Memory B cell (primary cell): ENCODE results near the gene MYO7B.

Experiments used
- ATAC-seq: fragments of 150-1000 bp; cut with Tn5 transposase; 2 replicates; pipeline ENCODE4 v1.10.0; 2021; ENCODE audit warnings: low read depth, mild to moderate bottlenecking, moderate library complexity
- DNase-seq, 2 donors: peaks; one replicate each; pipeline ENCODE4 v3.0.0; 2022; ENCODE audit warnings: low spot score in 2 of 2
- H3K27ac Mint-ChIP-seq: one replicate; pipeline ENCODE4 v1.8.0; 2022; ENCODE audit warnings: mild to moderate bottlenecking, moderate library complexity, mixed read lengths
- H3K27me3 Mint-ChIP-seq: one replicate; pipeline ENCODE4 v1.8.0; 2022; ENCODE audit warnings: mixed read lengths
- H3K36me3 Mint-ChIP-seq: one replicate; pipeline ENCODE4 v1.8.0; 2022; ENCODE audit warnings: mild to moderate bottlenecking, mixed read lengths
- H3K4me1 Mint-ChIP-seq: one replicate; pipeline ENCODE4 v1.8.0; 2022; ENCODE audit warnings: mixed read lengths
- H3K4me3 Mint-ChIP-seq: one replicate; pipeline ENCODE4 v1.8.0; 2022; ENCODE audit warnings: mild to moderate bottlenecking, moderate library complexity, mixed read lengths
- H3K9me3 Mint-ChIP-seq: one replicate; pipeline ENCODE4 v1.8.0; 2022; ENCODE audit warnings: mixed read lengths

The MYO7B gene

DNA sequence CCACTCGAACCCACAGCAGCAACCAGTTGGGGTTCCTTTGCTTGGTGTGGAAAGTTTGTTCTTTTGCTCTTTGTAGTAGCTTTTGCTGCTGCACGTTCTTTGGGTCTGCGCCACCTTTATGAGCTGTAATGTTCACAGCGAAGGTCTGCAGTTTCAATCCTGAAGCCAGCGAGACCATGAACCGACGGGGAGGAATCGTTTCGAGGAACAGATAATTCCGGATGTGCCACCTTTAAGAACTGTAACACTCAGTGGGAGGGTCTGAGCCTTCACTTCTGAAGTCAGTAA lies 124.8 kb downstream of the MYO7B start:
- Mint-ChIP-seq H3K4me1 (peaks cover 12% of the 10 kb centered on the region), H3K27me3 (peaks cover 24% of the 10 kb centered on the region), H3K4me3 (no peak overlapping the region), H3K27ac (no peak overlapping the region), H3K9me3 (no peaks in the 10 kb centered on the region), H3K36me3 (no peaks in the 10 kb centered on the region)
- ATAC-seq (no peak), DNase-seq (no peak)

DNA sequence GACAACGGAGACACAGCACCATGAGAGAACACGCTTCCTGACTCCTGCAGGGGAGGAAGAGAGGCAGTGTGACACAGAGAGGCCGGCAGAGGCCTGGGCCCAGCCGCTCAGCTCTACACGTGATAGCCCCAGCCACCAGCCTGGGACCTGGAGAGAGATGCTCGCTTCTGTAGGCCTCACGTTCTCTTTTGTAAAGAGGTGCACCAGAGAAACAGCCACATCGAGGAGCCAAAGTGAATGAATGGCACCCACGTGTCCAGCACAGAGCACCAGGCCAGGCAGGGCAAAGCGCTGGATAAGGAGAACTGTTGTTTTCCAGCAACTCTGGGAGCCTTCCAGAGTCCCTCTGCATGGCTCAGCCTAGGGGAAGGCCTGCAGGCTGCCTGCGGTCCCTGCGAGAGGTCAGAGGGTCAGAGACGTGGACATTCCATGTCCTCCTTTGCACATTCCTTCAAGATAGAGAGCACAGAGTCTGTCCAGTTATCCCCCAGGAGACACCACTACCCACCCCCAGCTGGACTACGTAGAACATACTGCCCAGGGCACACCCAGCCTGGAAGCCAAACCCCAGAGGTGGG lies 125.7 kb downstream of the MYO7B start:
- H3K9me3 Mint-ChIP-seq = no peaks in the 10 kb centered on the region
- no peak overlapping the region for H3K4me3 Mint-ChIP-seq
- peaks cover 29% of the 10 kb centered on the region for H3K27me3 Mint-ChIP-seq
- ATAC-seq = no peak
- peaks cover 12% of the 10 kb centered on the region for H3K4me1 Mint-ChIP-seq
- DNase-seq = no peak
- H3K27ac Mint-ChIP-seq = no peak overlapping the region
- no peaks in the 10 kb centered on the region for H3K36me3 Mint-ChIP-seq

DNA sequence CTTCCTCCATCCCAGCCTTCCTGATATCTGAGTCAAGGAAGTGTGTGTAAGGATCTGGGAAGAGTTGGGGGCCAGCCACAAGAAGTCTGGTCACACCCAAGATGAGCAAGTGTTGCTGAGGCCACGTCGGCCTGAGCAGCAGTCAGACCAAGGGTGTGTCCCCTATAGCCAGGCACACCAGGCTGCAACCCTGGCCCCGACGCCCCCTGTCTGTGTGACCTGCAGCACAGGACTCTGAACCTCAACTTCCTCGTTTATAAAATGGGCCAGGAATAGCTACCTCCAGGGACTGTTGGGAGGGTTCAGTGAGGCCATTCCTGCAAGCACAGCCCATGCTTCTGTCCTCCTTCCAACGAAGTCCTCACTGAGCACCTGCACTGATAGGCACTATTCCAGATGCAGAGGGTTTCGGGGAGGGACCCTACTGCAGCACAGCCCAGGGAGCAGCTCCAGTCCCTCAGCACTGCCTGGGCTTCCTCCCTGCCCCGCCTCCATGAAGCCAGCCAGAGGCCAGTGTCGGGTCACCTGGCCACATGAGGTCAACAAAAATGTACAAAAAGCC lies 126.5 kb downstream of the MYO7B start:
- Mint-ChIP-seq H3K36me3 (no peaks in the 10 kb centered on the region), H3K4me1 (peaks cover 8% of the 10 kb centered on the region), H3K27me3 (peaks cover 32% of the 10 kb centered on the region), H3K9me3 (no peaks in the 10 kb centered on the region), H3K27ac (no peak overlapping the region), H3K4me3 (no peak overlapping the region)
- ATAC-seq (no peak), DNase-seq (no peak)

DNA sequence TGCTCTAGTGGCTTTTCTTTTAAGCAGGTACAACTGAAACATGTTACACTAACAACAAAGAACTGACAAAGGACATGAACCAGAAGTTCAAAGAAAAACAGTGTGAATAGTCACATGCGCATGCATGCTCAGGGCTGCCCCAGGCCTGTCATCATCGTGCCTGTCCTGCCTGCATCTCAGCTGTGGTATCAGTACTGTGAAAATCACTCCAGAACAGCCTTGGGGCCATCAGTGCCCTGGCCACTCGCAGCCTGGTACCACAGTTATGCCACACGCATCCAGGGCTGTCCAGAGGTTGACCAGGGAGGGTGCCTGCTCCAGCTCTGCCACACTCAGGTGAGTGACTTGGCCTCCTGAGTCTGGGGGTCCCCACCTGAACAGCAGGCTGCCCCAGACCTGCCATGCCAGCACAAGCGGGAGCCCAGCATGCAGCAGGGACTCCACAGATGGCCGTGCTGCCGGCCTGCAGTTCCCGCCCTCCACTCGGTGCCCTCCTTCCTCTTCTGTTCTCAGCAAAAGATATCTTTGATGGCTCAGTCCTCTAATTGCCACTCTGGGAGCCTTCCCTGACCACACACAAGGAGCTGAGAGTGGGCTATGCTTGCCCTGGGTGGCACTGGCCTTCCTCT lies 127.6 kb downstream of the MYO7B start:
- H3K4me3 Mint-ChIP-seq = no peak overlapping the region
- no peak overlapping the region for H3K27ac Mint-ChIP-seq
- DNase-seq = no peak
- H3K27me3 Mint-ChIP-seq = peaks cover 32% of the 10 kb centered on the region
- peaks cover 8% of the 10 kb centered on the region for H3K4me1 Mint-ChIP-seq
- no peak for ATAC-seq
- no peaks in the 10 kb centered on the region for H3K36me3 Mint-ChIP-seq
- H3K9me3 Mint-ChIP-seq = no peaks in the 10 kb centered on the region

DNA sequence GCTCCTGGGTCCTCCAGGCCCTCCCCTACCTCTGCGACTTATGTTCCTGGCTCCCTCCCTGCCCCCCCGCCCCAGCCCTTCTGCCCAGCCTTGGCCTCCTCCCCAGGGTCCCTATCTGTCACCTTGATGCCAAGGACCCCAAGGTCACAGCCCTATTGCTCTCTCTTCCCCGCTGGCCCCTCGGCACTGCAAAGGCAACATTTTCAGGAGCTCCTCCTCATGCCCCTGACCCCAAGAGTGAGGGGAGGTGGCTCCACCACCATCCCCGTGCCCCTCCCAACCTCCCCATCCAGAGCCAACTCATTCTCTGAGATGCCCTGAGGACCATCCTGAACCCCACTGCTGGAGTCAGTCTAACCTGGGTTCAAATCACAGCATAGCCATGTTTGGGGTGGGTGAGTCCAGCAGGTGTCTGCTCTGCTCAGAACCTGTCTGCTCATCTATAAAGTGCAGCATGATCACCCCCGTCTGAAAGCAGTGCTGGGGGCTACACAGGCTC lies 128.1 kb downstream of the MYO7B start:
- Mint-ChIP-seq H3K4me3 (no peak overlapping the region), H3K27me3 (peaks cover 32% of the 10 kb centered on the region), H3K36me3 (no peaks in the 10 kb centered on the region), H3K27ac (no peak overlapping the region), H3K9me3 (no peaks in the 10 kb centered on the region), H3K4me1 (peaks cover 8% of the 10 kb centered on the region)
- no peak for DNase-seq
- no peak for ATAC-seq

DNA sequence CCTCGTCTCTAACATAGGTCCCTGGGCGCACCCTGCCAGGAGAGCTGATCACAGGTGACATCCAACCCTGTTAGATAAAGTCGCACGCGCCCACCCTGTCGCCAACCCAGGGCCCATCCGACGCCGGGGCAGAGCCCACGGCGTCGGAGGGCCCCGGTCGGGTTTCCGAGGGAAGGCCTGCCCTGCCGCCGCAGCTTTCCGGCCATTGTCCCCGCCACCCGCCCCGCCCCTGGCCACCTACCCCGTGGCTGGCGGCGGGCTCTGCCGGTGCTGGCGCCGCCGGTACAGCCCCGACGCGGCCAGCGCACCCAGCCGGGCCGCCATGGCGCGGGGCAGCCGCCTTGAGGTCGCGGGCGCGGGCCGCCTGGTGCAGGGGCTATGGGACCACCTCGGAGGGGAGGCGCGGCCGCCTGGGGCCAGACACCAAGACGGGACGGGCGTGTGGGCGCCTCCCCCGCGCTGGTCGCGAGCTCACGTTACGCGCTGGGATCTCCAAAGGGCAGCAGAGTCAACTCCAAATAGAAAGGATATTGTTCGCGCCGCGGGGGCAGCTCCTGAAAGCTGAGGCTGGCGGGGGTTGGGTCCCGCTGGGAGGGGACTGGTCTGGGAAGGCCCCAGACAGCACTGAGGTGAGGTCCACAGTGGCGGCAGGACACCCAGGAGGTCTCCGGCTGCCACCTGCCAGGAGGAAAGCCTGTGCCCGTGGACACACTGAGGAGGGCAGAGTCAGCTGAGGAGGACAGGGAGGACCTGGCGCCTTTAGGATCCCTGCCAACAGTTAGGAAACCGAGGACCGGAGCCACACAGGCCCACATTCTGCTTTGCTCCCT lies 128.8 kb downstream of the MYO7B start:
- Mint-ChIP-seq H3K4me3 (no peak overlapping the region), H3K4me1 (peaks cover 8% of the 10 kb centered on the region), H3K27ac (no peak overlapping the region), H3K36me3 (no peaks in the 10 kb centered on the region), H3K27me3 (peaks cover 32% of the 10 kb centered on the region), H3K9me3 (no peaks in the 10 kb centered on the region)
- DNase-seq (no peak), ATAC-seq (no peak)

DNA sequence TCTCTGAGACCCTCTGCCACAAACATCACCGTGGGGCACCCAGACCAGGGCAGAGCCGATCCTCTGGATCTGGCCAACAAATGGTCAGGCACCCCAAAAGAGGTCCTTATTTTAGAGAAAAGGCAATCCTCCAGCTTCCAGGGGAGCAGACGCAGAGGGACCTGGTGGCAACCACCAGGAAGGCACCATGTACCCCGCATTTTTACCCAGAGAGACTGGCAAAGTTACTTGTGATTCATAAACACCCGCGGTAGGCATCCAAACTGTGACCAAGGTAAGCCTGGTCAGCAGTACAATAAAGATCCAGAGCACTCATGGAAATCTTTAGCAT lies 129.4 kb downstream of the MYO7B start:
- Mint-ChIP-seq H3K27me3 (peaks cover 32% of the 10 kb centered on the region), H3K36me3 (no peaks in the 10 kb centered on the region), H3K27ac (no peak overlapping the region), H3K4me3 (no peak overlapping the region), H3K9me3 (no peaks in the 10 kb centered on the region), H3K4me1 (peaks cover 6% of the 10 kb centered on the region)
- DNase-seq (no peak), ATAC-seq (no peak)

DNA sequence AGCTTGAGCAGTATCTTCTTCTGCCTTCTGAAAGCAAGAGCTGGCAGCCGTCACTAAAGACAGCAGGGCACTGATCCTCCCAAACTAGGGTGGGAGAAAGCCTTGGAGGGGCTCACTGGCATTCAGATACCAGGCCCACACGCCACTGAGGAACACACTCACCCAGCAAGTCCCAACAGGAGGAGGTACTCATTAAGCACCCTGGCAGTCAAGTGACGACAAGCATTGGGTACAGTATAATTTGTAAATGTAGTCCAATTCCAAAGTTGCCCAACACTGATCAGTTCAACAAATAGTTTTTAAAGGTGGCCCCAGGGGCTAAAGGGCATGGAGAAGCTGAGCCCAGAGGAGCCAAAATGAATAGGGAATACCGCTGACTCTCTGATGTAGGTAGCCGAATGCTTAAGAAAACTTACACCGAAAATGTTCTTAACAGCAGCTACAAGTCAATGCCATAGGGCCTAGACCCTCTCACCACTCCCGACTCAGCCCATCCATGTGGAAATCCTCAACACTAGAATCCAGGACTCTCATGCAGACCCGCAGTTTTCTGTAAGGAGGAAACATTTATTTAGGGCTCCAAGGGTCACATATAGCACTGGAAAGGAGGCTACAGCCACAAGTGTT lies 129.9 kb downstream of the MYO7B start:
- H3K4me1 Mint-ChIP-seq = peaks cover 5% of the 10 kb centered on the region
- no peaks in the 10 kb centered on the region for H3K9me3 Mint-ChIP-seq
- peaks cover 34% of the 10 kb centered on the region for H3K27me3 Mint-ChIP-seq
- no peak overlapping the region for H3K27ac Mint-ChIP-seq
- no peak for ATAC-seq
- H3K36me3 Mint-ChIP-seq = no peaks in the 10 kb centered on the region
- no peak for DNase-seq
- H3K4me3 Mint-ChIP-seq = no peak overlapping the region

DNA sequence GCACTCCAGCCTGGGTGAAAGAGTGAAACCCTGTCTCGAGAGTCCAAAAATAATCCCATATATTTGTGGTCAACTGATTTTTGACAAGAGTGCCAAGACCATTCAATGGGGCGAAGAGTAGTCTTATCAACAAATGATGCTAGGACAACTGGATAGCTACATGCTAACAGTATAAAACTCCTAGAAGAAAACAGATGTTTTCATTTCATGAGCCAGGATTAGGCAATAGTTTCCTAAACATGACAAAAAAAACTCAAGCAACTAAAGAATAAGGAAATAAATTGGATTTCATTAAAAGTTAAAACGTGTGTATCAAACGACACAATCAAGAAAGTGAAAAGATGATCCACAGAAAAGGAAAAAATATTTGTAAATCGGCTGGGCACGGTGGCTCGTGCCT lies 133.6 kb downstream of the MYO7B start:
- H3K27me3 Mint-ChIP-seq = peaks cover 25% of the 10 kb centered on the region

DNA sequence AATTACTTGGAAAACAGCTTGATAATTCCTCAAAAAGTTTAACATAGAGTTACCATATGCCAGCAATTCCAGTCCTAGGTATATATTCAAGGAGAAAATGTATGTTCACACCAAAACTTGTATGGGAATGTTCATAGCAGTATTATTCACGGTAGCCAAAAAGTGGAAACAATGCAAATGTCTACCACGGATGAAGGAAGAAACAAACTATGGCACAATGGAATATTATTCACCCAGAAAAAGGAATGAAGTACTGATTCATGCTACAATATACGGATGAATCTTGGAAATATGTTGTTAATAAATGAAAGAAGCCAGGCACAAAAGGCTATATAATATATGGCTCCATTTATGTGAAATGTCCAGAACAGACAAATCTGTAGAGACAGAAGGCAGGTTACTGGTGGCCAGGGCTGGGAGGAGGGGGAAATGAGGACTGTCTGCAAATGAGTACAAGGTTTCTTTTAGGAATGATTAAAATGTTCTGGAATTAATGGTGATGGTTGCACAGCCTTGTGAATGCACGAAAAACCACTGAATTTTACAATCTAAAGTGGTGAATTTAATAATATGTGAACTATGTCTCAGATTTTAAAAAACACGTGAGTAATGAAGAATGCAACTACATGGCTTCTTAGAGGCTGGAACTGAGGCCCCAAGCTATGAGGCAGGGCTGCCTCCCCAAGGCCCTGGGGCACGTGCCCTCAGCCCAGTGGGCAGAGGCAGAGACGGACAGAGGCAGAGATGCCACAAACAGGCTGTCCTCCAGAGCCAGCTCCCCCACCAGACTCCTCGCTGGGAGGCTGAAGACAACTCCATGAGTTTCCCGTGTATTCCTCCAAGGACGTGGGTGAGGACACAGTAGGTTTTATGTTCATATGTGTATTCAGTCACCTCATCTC lies 134.8 kb downstream of the MYO7B start:
- Mint-ChIP-seq H3K36me3 (no peaks in the 10 kb centered on the region), H3K27ac (no peak overlapping the region), H3K4me3 (no peak overlapping the region), H3K4me1 (peaks cover 6% of the 10 kb centered on the region), H3K27me3 (peaks cover 29% of the 10 kb centered on the region), H3K9me3 (no peaks in the 10 kb centered on the region)
- no peak for ATAC-seq
- no peak for DNase-seq

More for the DNA sequence above, 133.6 kb downstream of the MYO7B start:
- H3K9me3 Mint-ChIP-seq = no peaks in the 10 kb centered on the region
- DNase-seq (no peak), ATAC-seq (no peak)
- no peak overlapping the region for H3K4me3 Mint-ChIP-seq
- H3K36me3 Mint-ChIP-seq = no peaks in the 10 kb centered on the region
- peaks cover 3% of the 10 kb centered on the region for H3K4me1 Mint-ChIP-seq
- no peak overlapping the region for H3K27ac Mint-ChIP-seq

DNA sequence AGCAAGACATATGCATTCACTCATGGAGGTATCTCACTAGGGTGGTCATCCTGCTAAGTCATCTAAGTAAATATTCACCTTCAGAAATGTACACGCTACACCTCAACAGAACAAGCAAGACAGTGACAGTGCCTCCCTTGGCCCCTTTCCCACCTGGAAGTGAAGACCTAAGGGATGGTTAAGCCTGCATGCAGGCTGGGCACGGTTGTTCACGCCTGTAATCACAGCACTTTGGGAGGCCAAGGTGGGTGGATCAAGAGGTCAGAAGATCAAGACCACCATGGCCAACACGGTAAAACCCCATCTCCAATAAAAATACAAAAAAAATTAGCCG lies 135.4 kb downstream of the MYO7B start:
- no peaks in the 10 kb centered on the region for H3K36me3 Mint-ChIP-seq

DNA sequence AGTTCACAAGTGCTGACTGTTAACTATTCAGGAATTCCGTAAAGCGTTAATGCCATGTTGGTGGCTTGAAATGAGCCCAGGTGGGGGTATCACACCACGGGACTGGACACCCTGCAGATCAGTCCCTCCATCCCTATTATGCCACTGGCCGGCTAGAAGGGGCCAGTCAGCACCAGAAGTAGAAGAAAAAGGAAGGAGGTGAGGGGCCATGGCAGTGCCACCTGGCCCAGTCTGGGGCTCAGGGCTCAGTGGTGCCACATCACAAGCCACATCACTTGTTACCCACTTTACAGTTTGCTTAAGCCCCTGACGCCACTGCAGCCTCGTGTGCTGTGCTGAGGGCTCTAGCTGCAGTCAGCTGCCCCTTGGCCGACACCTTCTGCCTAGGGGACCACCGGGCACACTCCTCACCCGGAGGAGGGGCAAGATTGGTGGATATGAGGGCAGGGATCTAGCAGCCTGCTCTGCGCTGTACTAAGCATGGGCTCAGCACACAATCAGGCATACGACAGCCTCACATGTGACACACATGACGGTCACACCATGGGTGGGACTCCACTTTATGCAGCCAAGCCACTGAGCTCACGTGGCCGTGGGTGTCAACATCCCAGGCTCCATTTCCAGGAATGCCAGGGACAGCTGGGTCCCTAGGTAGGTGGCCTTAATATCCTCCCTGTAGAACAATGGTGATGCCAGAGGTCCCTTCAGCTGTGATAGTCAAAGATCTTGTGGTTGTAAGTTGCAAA lies 136.2 kb downstream of the MYO7B start:
- Mint-ChIP-seq H3K4me3 (no peak overlapping the region), H3K27ac (no peak overlapping the region), H3K27me3 (peaks cover 27% of the 10 kb centered on the region), H3K9me3 (no peaks in the 10 kb centered on the region), H3K36me3 (no peaks in the 10 kb centered on the region), H3K4me1 (peaks cover 11% of the 10 kb centered on the region)
- no peak for DNase-seq
- no peak for ATAC-seq

More for the DNA sequence above, 135.4 kb downstream of the MYO7B start:
- ATAC-seq = no peak
- no peak for DNase-seq
- no peak overlapping the region for H3K4me3 Mint-ChIP-seq
- no peaks in the 10 kb centered on the region for H3K9me3 Mint-ChIP-seq
- peaks cover 9% of the 10 kb centered on the region for H3K4me1 Mint-ChIP-seq
- H3K27ac Mint-ChIP-seq = no peak overlapping the region
- peaks cover 25% of the 10 kb centered on the region for H3K27me3 Mint-ChIP-seq
